Medulla oblongata (tissue), 1 donor: ENCODE data around the gene PRPF39.
"Not testable (repeated sequence)": the region's sequence is repeated elsewhere in the genome, so short reads cannot be mapped to it uniquely, and the experiment has no call there.

ENCODE experiments used
- DNase-seq: peaks from one replicate; pipeline ENCODE4 v3.0.0-alpha.2; 2015; ENCODE audit errors: extremely low spot score

The PRPF39 gene

GRCh38 chr14:45083976-45084722 lies at the start of gene PRPF39:
Gene PRPF39 (plus strand): TSS chr14:45084116. CDS start chr14:45095240, 11,124 bp downstream.
- DNase-seq, result peak; percentile 96

GRCh38 chr14:45034730-45035129 lies 49.2 kb upstream of the PRPF39 start:
- no peak for DNase-seq

- DNase-seq, result no peak
Measured at GRCh38 chr14:45038256-45038655, 45.7 kb upstream of the PRPF39 start.

- DNase-seq, result no peak
Measured at GRCh38 chr14:45038865-45039264, 45.1 kb upstream of the PRPF39 start.

GRCh38 chr14:45039390-45039789 lies 44.5 kb upstream of the PRPF39 start:
- no peak for DNase-seq

- no peak for DNase-seq
Measured at GRCh38 chr14:45041641-45042040, 42.3 kb upstream of the PRPF39 start.

GRCh38 chr14:45044638-45045037 lies 39.3 kb upstream of the PRPF39 start:
- DNase-seq, result no peak

- DNase-seq, result no peak
Measured at GRCh38 chr14:45048385-45048784, 35.5 kb upstream of the PRPF39 start.

- peak; percentile 4 for DNase-seq
Measured at GRCh38 chr14:45051180-45051579, 32.7 kb upstream of the PRPF39 start.

- DNase-seq, result no peak
Measured at GRCh38 chr14:45051896-45052295, 32.0 kb upstream of the PRPF39 start.

- no peak for DNase-seq
Measured at GRCh38 chr14:45057349-45057748, 26.6 kb upstream of the PRPF39 start.

- DNase-seq, result no peak
Measured at GRCh38 chr14:45057881-45058364, 26.0 kb upstream of the PRPF39 start.

GRCh38 chr14:45060551-45060950 lies 23.4 kb upstream of the PRPF39 start:
- no peak for DNase-seq

GRCh38 chr14:45065540-45065939 lies 18.4 kb upstream of the PRPF39 start:
- DNase-seq, result no peak

- DNase-seq, result no peak
Measured at GRCh38 chr14:45065956-45066355, 18.0 kb upstream of the PRPF39 start.

GRCh38 chr14:45066667-45067066 lies 17.2 kb upstream of the PRPF39 start:
- DNase-seq, result no peak

- no peak for DNase-seq
Measured at GRCh38 chr14:45068396-45068795, 15.5 kb upstream of the PRPF39 start.

- no peak for DNase-seq
Measured at GRCh38 chr14:45070215-45070614, 13.7 kb upstream of the PRPF39 start.

GRCh38 chr14:45072126-45072525 lies 11.8 kb upstream of the PRPF39 start:
- DNase-seq, result no peak

- no peak for DNase-seq
Measured at GRCh38 chr14:45073231-45073879, 10.6 kb upstream of the PRPF39 start.

- no peak for DNase-seq
Measured at GRCh38 chr14:45078323-45078722, 5.6 kb upstream of the PRPF39 start.

GRCh38 chr14:45080416-45080968 lies 3.4 kb upstream of the PRPF39 start:
- not testable (repeated sequence) for DNase-seq

GRCh38 chr14:45081096-45081495 lies 2.8 kb upstream of the PRPF39 start:
- not testable (repeated sequence) for DNase-seq
